Measurements from ENCODE around the gene AFF3.

GRCh38 chr2:100018341-100019193 is 123.8 kb downstream of the AFF3 start:
- TF ChIP-seq CTCF (IDR thresholded peaks at IDR 0.05) = no peak
- no peak for TF ChIP-seq POLR2A (IDR thresholded peaks at IDR 0.05)
